H1 (cell line): ENCODE data around the gene IREB2.

Experiments
- HDAC6 ChIP-seq: IDR thresholded peaks from one replicate; pipeline ENCODE4 v1.7.1; 2012; ENCODE audit warnings: low read depth, mild to moderate bottlenecking, inconsistent platforms, low read length, moderate library complexity
- RBBP5 ChIP-seq: IDR thresholded peaks from 2 replicates; pipeline ENCODE4 v1.7.1; 2012; ENCODE audit warnings: low read depth, mild to moderate bottlenecking, inconsistent platforms, low read length, moderate library complexity, borderline replicate concordance
- TF ChIP-seq, protein P1 (sequence below), 3 experiments: IDR thresholded peaks; 1 replicate in 2 of 3; 2 replicates in 1 of 3; pipeline versions ENCODE4 v1.5.1 to v1.6.1; 2011; ENCODE audit warnings: low read length in 3 of 3, mild to moderate bottlenecking in 3 of 3, inconsistent platforms in 2 of 3, low read depth in 1 of 3, moderate library complexity in 1 of 3; ENCODE audit not compliant: insufficient read depth in 1 of 3; ENCODE audit errors: control extremely low read depth in 1 of 3

DNA sequence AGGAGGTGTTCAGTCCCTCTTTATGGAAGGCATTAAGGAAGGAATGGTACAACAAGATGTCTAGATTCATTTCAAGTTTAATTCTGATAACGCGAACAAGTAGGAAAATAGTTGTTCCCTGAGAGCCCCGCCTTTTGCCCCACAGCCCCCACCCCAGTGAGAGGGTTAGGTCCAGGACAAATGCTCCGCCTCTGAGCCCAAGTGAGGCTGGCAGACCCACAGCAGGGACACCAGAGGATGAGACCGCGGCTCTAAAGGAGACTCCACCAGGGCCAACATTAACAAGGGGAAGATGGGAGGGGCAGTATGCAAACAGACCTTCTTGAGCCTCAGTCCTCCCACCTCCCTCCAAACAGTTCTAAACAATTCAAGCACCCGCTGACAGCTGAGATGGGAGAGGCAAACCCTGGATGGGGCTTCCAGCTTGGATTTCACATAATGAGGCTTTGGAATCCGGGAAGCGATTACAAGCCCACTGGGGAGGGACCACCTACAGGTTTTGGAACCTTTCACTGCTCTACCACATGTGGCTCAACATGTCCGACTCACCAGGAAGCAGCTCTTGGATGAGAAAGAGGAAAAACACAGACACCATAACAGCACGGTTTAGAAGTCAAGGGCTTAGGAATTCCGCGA lies 42.9 kb upstream of the IREB2 start:
- no peak for TF ChIP-seq RBBP5
- no peak for TF ChIP-seq HDAC6
- TF ChIP-seq, protein P1, sequence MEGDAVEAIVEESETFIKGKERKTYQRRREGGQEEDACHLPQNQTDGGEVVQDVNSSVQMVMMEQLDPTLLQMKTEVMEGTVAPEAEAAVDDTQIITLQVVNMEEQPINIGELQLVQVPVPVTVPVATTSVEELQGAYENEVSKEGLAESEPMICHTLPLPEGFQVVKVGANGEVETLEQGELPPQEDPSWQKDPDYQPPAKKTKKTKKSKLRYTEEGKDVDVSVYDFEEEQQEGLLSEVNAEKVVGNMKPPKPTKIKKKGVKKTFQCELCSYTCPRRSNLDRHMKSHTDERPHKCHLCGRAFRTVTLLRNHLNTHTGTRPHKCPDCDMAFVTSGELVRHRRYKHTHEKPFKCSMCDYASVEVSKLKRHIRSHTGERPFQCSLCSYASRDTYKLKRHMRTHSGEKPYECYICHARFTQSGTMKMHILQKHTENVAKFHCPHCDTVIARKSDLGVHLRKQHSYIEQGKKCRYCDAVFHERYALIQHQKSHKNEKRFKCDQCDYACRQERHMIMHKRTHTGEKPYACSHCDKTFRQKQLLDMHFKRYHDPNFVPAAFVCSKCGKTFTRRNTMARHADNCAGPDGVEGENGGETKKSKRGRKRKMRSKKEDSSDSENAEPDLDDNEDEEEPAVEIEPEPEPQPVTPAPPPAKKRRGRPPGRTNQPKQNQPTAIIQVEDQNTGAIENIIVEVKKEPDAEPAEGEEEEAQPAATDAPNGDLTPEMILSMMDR (IDR thresholded peaks at IDR 0.05; ENCODE audit: control extremely low read depth in 1 of 3, insufficient read depth in 1 of 3, low read depth in 1 of 3, low read length in 3 of 3) = no peak
